Measurements from ENCODE around the gene PRR14L.

GRCh38 chr22:31728857-31729256, 21.1 kb downstream of the PRR14L start:
- no peak for TF ChIP-seq EZH2phosphoT487 (IDR thresholded peaks at IDR 0.05; ENCODE audit: insufficient read depth, low read depth)
- TF ChIP-seq EZH2 (IDR thresholded peaks at IDR 0.05; ENCODE audit: insufficient read depth, poor library complexity, severe bottlenecking), result no peak

Measured in GM23248 (cell line).